GM19467 (cell line): ENCODE data around the gene SLC35E1.
"Not testable (repeated sequence)": the region's sequence is repeated elsewhere in the genome, so short reads cannot be mapped to it uniquely, and the experiment has no call there.

Experiments
- ATAC-seq: cut with Tn5 transposase; IDR thresholded peaks from one replicate; pipeline ENCODE4 v1.9.1; 2021; ENCODE audit warnings: mild to moderate bottlenecking, moderate library complexity; ENCODE audit not compliant: unreplicated experiment

The SLC35E1 gene

GRCh38 chr19:16527334-16527935 lies 44.8 kb downstream of the SLC35E1 start:
- no peak for ATAC-seq

- no peak for ATAC-seq
Observed at GRCh38 chr19:16525751-16526481, 46.3 kb downstream of the SLC35E1 start.

- ATAC-seq = no peak
Observed at GRCh38 chr19:16524991-16525734, 47.1 kb downstream of the SLC35E1 start.

DNA sequence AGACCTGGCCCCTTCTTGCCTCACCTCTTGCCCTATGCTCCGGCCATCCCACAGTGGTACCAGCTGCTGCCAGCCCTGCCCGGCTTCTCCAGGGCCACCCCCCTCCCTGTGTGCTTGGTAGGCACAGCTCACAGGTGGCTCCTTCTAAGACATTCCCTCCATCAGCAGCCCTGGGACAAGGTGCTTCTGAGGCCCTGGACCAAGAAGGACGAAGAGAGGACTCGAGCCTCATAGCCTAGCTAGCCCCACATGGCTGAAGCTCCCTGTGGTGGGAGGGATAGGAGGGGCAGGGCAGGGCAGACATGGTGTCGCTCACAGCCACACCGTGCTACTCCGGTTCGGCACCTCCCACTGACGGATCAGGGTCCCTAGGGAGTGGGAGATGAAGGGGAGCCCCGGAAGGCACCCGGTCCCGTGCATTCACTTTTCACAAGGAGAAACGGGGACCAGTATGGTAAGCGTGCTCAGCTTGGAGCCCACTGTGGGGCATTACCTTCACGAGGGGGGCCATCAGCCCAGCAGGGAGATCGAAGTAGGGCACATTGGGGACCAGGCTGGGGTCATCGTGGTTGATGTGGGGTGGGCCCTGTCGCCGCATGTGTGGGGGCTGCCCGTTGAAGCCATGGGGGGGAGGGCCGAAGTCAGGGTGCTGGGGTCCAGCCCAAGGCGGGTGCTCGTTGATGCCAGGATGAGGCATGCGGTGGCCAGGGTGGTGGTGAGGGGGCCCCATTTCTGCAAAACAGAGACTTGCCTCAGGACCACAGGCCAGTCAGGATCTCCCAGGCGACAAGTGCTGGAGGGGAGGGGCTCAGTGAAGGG lies 49.4 kb downstream of the SLC35E1 start:
- ATAC-seq = no peak

DNA sequence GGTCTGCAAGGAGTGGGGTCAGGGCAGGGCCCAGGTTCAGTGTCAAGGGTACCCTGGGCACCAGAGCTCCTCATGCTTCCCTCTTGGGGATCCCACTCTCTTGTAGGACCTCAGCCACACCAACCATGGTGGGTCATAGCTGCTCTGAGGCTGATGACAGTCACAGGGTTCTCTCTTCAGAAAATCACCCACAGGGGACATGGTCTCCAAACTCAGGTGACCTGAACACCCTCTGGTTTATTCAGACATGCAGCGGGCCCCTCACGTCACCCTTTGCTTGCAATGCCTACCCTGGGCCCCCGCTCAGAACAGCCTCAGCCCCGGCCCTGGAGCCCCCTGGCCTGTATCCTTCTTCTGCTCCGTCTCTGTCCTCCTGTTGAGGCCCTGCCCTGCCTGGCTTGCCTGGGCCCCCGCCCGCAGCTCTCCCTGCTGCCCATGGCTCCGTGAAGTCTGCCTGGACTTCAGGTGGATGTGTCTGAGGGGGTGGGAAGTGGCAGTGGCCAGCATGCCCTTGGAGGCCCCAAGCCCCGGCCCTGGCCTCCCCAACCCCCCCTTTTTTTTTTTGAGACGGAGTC lies 50.4 kb downstream of the SLC35E1 start:
- ATAC-seq = no peak

DNA sequence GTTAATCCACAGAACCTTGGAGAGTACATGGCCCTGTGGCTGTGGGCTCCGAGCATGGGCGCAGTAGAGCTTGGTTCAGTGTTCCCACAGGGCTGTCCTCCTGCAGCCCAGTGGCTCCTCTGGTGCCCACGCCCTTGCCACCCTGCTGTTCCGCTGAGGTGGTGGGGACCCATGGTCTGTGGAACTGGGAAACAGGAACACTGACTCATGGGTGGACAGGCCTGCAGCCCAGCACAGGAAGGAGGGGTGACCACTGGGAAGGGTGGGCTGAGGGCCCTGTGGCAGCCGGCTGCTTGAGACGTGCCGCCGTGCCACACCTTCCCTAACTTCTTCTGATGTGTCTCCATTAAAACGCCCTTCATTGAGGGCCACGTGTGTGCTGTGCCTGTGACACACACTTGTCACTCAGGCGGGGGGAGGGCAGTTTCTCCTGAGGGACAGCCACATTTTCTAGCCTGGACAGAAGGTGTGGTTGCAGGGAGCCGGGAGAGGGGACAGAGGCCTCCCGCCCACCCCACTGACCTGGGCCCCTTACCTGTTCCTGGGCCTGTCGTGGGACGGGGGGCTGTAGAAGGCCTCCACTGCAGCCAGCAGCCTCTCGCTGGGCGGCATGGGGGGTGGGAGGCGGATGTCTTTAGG lies 51.1 kb downstream of the SLC35E1 start:
- no peak for ATAC-seq

- no peak for ATAC-seq
Observed at GRCh38 chr19:16520074-16520973, 51.9 kb downstream of the SLC35E1 start.

- no peak for ATAC-seq
Observed at GRCh38 chr19:16519230-16519687, 53.0 kb downstream of the SLC35E1 start.

- ATAC-seq = no peak
Observed at GRCh38 chr19:16518483-16519229, 53.6 kb downstream of the SLC35E1 start.

- no peak for ATAC-seq
Observed at GRCh38 chr19:16518061-16518460, 54.2 kb downstream of the SLC35E1 start.

- ATAC-seq = no peak
Observed at GRCh38 chr19:16516923-16517610, 55.1 kb downstream of the SLC35E1 start.

DNA sequence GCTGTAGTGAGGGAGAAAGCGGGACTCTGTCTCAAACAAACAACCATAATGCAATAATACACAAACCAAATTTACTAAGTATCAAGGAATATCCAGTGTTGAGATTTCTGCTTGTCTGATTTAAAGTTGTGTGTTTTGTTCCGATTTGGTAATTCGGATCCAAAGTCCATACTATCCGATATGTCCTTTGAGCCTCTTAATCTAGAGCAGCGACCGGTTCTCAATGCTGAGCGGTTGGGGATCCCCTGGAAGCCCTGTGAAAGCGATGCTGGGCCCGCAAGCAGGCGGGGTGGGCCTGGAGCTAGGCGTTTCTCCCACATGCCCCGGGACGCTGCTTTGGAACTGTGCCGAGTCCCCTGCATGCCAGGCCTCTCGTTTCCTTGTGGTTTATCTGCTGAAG lies 55.8 kb downstream of the SLC35E1 start:
- no peak for ATAC-seq

DNA sequence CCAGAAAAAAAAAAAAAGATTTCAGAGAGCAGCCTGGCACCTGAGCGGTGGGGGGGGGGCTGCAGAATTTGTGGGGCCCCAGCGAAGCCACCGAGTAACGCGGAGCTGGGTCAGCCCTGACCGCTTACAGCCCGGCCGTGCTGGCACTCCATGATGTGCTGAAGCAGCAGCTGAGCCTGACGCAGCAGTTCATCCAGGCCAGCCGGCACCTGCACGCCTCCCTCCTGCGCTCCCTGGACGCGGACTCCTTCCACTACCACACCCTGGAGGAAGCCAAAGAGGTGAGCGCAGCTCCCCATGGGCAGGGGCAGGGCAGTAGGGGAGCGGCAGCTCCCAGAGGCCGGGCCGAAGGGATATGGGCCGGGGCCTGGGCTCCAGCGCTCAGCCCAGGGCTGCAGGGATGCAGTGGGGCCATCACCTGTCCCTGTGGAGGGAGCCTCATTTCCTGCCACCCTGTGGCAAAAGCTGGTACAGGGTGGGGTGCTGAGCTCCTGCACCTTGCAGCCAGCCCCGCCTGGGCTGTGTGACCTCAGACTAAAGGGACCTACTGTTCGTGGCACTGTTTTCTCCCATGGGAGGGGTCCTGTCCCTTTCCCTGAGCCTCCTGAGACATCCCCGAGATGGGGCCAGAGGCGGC lies 57.7 kb downstream of the SLC35E1 start:
- ATAC-seq = no peak

- not testable (repeated sequence) for ATAC-seq
Observed at GRCh38 chr19:16512611-16513010, 59.6 kb downstream of the SLC35E1 start.

DNA sequence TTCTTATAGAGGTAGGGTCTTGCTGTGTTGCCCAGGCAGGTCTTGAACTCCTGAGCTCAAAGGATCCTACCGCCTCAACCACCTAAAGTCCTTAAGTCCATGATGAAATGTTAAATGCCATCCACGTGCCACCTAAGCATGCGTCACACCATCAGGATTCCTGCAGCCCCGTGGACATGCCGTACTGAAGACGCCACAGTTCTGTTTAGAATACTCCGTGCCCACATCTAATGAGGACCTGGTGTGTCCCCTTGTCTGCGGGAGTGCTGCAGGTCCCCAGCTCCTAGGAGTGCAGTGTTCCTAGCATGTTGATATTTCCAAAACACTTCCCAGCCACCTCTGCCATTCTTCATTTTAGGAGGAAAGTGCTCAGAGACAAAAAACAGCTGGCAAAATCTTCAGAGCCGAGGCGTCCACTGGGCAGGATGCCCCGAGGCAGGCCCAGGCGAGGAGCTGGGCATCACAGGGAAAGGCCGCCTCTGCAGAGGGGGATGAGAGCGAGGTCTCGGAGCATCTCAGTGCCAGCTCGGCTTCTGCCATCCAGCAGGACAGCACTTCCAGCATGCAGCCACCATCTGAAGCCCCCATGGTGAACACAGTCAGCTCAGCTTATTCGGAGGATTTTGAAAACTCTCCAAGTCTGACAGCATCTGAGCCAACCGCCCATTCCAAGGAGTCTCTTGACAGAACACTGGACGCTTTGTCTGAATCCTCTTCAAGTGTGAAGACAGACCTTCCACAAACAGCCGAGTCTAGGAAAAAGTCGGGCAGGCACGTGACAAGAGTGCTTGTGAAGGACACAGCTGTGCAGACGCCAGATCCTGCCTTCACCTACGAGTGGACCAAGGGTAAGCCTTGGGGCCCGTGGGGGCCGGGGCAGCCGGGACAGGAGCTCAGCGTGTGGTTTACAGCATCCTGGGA lies 62.8 kb downstream of the SLC35E1 start:
- no peak for ATAC-seq

DNA sequence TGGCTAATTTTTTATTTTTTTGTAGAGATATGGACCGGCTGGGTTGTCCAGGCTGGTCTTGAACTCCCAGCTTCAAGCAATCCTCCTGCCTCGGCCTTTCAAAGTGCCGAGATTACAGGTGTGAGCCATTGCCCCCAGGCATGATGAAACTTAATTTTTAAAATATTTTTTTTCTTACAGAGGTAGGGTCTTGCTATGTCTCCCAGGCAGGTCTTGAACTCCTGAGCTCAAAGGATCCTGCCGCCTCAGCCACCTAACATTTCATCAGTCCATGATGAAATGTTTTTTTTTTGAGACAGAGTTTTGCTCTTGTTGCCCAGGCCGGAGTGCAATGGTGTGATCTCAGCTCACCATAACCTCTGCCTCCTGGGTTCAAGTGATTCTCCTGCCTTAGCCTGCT lies 63.7 kb downstream of the SLC35E1 start:
- ATAC-seq = no peak
